Progenitor cell of endocrine pancreas (in vitro differentiated cells): Measurements from ENCODE around the gene GRB10. TPM values are rescaled to one million over a fixed set of nuclear protein-coding genes. Genes with fewer than 3 reads are reported as not detected.

Experiments used
- DNase-seq: peaks from one replicate; pipeline ENCODE4 v3.0.0; 2021; ENCODE audit warnings: low spot score; ENCODE audit not compliant: unreplicated experiment
- H3K27ac Mint-ChIP-seq: 2 replicates; pipeline ENCODE4 v1.8.0; 2021; ENCODE audit warnings: mild to moderate bottlenecking, moderate library complexity, mixed read lengths
- H3K27me3 Mint-ChIP-seq: 2 replicates; pipeline ENCODE4 v1.8.0; 2021; ENCODE audit warnings: mixed read lengths
- H3K36me3 Mint-ChIP-seq: 2 replicates; pipeline ENCODE4 v1.8.0; 2022; ENCODE audit warnings: mixed read lengths; ENCODE audit not compliant: insufficient read depth
- H3K4me1 Mint-ChIP-seq: 2 replicates; pipeline ENCODE4 v1.8.0; 2021; ENCODE audit warnings: low read depth, mixed read lengths
- H3K4me3 Mint-ChIP-seq: 2 replicates; pipeline ENCODE4 v1.8.0; 2021; ENCODE audit warnings: low read depth, mild to moderate bottlenecking, moderate library complexity, mixed read lengths
- H3K9me3 Mint-ChIP-seq: 2 replicates; pipeline ENCODE4 v1.8.0; 2021; ENCODE audit warnings: low read depth, mixed read lengths
- CTCF ChIP-seq: fragments of 200-600 bp; sonication (generic); IDR thresholded peaks from one replicate; pipeline ENCODE4 v1.5.0; 2021; ENCODE audit warnings: antibody characterized with exemption, mild to moderate bottlenecking; ENCODE audit not compliant: unreplicated experiment
- total RNA-seq: library from RNA; stranded (reverse); gene quantifications from 2 replicates; pipeline ENCODE4 v1.2.1, GENCODE V29; 2021

GRB10 gene
- total RNA-seq, 1 donor from 2014 or later: 58.4 TPM

DNA sequence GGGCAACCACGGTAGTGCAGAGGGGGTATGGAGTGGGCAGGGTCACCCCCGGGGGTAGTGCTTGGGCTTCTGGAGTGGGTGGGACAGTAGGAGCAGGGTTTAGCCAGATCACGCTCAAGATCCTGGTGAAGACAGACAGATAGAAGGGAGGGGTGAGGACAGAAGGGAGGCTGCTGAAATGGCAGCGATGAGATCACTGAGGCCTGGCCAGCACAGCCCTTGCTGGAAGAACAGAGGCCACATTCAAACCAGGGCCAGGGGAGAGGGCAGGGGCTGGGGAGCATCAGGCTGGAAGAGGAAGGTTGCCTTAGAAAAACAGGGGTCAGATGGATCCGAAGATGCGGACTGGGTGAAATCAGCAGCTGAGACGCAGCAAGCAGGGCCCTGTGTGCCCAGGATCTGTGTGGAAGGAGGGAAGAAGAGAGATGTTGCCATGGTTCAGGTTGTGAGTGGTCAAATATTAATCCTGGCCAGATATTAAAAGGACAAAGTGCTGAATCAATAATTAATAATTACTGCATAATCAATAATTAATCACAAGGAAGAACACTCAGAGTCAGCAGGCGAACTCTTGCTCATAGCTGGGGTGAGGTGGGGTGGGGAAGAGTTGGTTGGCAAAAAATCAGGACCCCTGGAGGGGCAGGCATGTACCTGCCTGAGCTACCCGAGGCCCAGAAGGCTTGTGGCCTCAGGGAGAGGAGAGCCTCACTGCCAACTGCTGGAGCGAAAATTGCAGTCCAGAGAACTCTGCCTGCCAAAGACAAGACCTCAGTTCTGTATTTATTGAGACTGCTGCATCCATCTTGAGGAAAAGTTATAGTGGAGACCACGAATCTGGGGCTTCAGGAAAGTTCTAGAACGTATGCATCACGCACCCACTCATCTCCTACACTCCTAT is 105.7 kb downstream of the GRB10 start:
- no peak for TF ChIP-seq CTCF
- Mint-ChIP-seq H3K9me3 (no peaks in the 10 kb centered on the region), H3K4me3 (no peak overlapping the region), H3K27ac (no peak overlapping the region), H3K36me3 (peaks cover 8% of the 10 kb centered on the region), H3K27me3 (no peaks in the 10 kb centered on the region), H3K4me1 (peaks cover 36% of the 10 kb centered on the region)
- DNase-seq: no peak

GRCh38 chr7:50676079-50676478 is 106.6 kb downstream of the GRB10 start:
- Mint-ChIP-seq H3K4me3 (no peak overlapping the region), H3K9me3 (no peaks in the 10 kb centered on the region), H3K4me1 (peaks cover 36% of the 10 kb centered on the region), H3K36me3 (peaks cover 12% of the 10 kb centered on the region), H3K27me3 (no peaks in the 10 kb centered on the region), H3K27ac (no peak overlapping the region)
- TF ChIP-seq CTCF: no peak
- DNase-seq: no peak

GRCh38 chr7:50674896-50675835 is 107.5 kb downstream of the GRB10 start:
- DNase-seq: no peak
- Mint-ChIP-seq H3K36me3 (peaks cover 19% of the 10 kb centered on the region), H3K9me3 (no peaks in the 10 kb centered on the region), H3K27ac (no peak overlapping the region), H3K4me3 (no peak overlapping the region), H3K27me3 (no peaks in the 10 kb centered on the region), H3K4me1 (peaks cover 36% of the 10 kb centered on the region)
- TF ChIP-seq CTCF: no peak

- Mint-ChIP-seq H3K4me3 (no peak overlapping the region), H3K4me1 (peaks cover 32% of the 10 kb centered on the region), H3K36me3 (peaks cover 24% of the 10 kb centered on the region), H3K9me3 (no peaks in the 10 kb centered on the region), H3K27me3 (no peaks in the 10 kb centered on the region), H3K27ac (no peak overlapping the region)
- TF ChIP-seq CTCF: no peak
- DNase-seq: no peak
These were observed 108.4 kb downstream of the GRB10 start for GRCh38 chr7:50674299-50674698.

GRCh38 chr7:50673096-50673495 is 109.6 kb downstream of the GRB10 start:
- H3K9me3 Mint-ChIP-seq: no peaks in the 10 kb centered on the region
- DNase-seq: no peak
- H3K27me3 Mint-ChIP-seq: no peaks in the 10 kb centered on the region
- no peak for TF ChIP-seq CTCF
- no peak overlapping the region for H3K4me3 Mint-ChIP-seq
- H3K27ac Mint-ChIP-seq: no peak overlapping the region
- peaks cover 22% of the 10 kb centered on the region for H3K4me1 Mint-ChIP-seq
- H3K36me3 Mint-ChIP-seq: peaks cover 28% of the 10 kb centered on the region
